Vagina (tissue), 2 donors: ENCODE data around the gene COL6A3. TPM values are rescaled to one million over a fixed set of nuclear protein-coding genes. Genes with fewer than 3 reads are reported as not detected.
A peak's percentile ranks its signal among the peaks of the same experiment; 100 is the strongest.

Source experiments
- DNase-seq, 2 donors: peaks; one replicate each; pipeline ENCODE4 v3.0.0-alpha.2; 2017; ENCODE audit errors: extremely low spot score in 2 of 2
- H3K27ac ChIP-seq: fragments of 200-600 bp; sonication (generic); one replicate; pipeline ENCODE4 v1.5.1; 2019
- H3K27me3 ChIP-seq: fragments of 200-600 bp; sonication (generic); one replicate; pipeline ENCODE4 v1.5.1; 2019
- H3K36me3 ChIP-seq, 2 donors: fragments of 200-600 bp; sonication (generic); one replicate each; pipeline ENCODE4 v1.5.1; 2017 to 2019
- H3K4me1 ChIP-seq: fragments of 200-600 bp; sonication (generic); one replicate; pipeline ENCODE4 v1.5.1; 2019
- H3K4me3 ChIP-seq, 2 donors: fragments of 200-600 bp; sonication (generic); 1 replicate in 1 of 2; 2 replicates in 1 of 2; pipeline ENCODE4 v1.5.1; 2016 to 2019
- H3K9me3 ChIP-seq: fragments of 200-600 bp; sonication (generic); one replicate; pipeline ENCODE4 v1.5.1; 2019
- CTCF ChIP-seq, 3 experiments: fragments of 450-650 bp in 2 of 3; fragments of 200-600 bp in 1 of 3; sonication (generic) in 1 of 3; IDR thresholded peaks; one replicate each; pipeline ENCODE4 v1.5.1; 2017 to 2019; ENCODE audit warnings: antibody characterized with exemption in 3 of 3, mild to moderate bottlenecking in 2 of 3, moderate library complexity in 2 of 3
- POLR2A ChIP-seq, 2 donors: fragments of 450-650 bp; IDR thresholded peaks; one replicate each; pipeline ENCODE4 v1.6.1; 2017; ENCODE audit warnings: antibody characterized with exemption in 2 of 2, mild to moderate bottlenecking in 2 of 2, moderate library complexity in 2 of 2
- POLR2AphosphoS5 ChIP-seq, 2 donors: sonication (generic); formaldehyde crosslinking; IDR thresholded peaks; one replicate each; pipeline ENCODE4 v1.9.0; 2017; ENCODE audit warnings: antibody characterized with exemption in 2 of 2, mild to moderate bottlenecking in 2 of 2, low read depth in 1 of 2; ENCODE audit not compliant: insufficient read depth in 1 of 2
- intact Hi-C: fragments of 100-400 bp; cut with DNase I; formaldehyde crosslinking; loops from one replicate; pipeline ENCODE4 v1.15.1; 2023
- total RNA-seq: library from RNA; depleted of rRNA; stranded (reverse); fragments of >200 nt; gene quantifications from one replicate; pipeline ENCODE4 v1.2.3, GENCODE V29; 2016

COL6A3 gene
- total RNA-seq, 1 donor from 2014 or later: 315 TPM

GRCh38 chr2:237319887-237320286, 94.1 kb downstream of the COL6A3 start:
- Histone ChIP-seq H3K27me3 (no peaks in the 10 kb centered on the region), H3K36me3 (no peaks in the 10 kb centered on the region), H3K4me3 (no peak overlapping the region), H3K27ac (peak overlapping the region; percentile 96), H3K9me3 (no peaks in the 10 kb centered on the region), H3K4me1 (peaks cover 42% of the 10 kb centered on the region)
- TF ChIP-seq POLR2AphosphoS5 (IDR thresholded peaks at IDR 0.05; ENCODE audit: insufficient read depth in 1 of 2, low read depth in 1 of 2) (no peak), POLR2A (IDR thresholded peaks at IDR 0.05) (no peak), CTCF (IDR thresholded peaks at IDR 0.05) (no peak)
- intact Hi-C loops: loop anchor here (10.0 kb wide), 1 partner anchor 125 kb away; no protein-coding TSS in a partner anchor
- peak in 1 of 2 donors; percentile 40 for DNase-seq

GRCh38 chr2:237319086-237319820, 94.7 kb downstream of the COL6A3 start:
- Histone ChIP-seq H3K9me3 (no peaks in the 10 kb centered on the region), H3K4me1 (peaks cover 42% of the 10 kb centered on the region), H3K27me3 (no peaks in the 10 kb centered on the region), H3K27ac (peak overlapping the region; percentile 96), H3K4me3 (no peak overlapping the region), H3K36me3 (no peaks in the 10 kb centered on the region)
- intact Hi-C loops: loop anchor here (10.0 kb wide), 1 partner anchor 124 kb away; no protein-coding TSS in a partner anchor
- TF ChIP-seq POLR2AphosphoS5 (IDR thresholded peaks at IDR 0.05; ENCODE audit: insufficient read depth in 1 of 2, low read depth in 1 of 2) (no peak), CTCF (IDR thresholded peaks at IDR 0.05) (no peak), POLR2A (IDR thresholded peaks at IDR 0.05) (no peak)
- DNase-seq: peak in 1 of 2 donors; percentile 84

DNA sequence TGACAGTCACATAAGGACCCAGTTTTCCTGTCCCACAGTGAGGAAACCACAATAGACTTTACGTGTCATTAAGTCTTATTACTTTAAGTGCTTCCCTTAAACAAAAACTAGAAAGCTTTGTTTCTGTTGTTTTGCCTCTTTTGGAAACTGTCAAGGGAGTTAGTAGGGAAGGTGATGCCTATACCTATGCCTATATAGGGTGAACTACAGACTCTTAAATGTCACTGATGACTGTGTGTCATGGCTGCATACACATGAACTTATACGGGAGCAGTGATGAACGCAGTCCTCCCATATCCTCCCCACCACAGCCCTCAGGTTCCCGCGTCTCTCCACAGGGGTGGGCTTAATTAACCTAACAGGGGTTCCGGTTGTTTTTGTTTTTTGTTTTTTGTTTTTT, 97.6 kb downstream of the COL6A3 start:
- peaks cover 51% of the 10 kb centered on the region for H3K4me1 ChIP-seq
- intact Hi-C loops: loop anchor here (10.0 kb wide), 1 partner anchor 122 kb away; no protein-coding TSS in a partner anchor

DNA sequence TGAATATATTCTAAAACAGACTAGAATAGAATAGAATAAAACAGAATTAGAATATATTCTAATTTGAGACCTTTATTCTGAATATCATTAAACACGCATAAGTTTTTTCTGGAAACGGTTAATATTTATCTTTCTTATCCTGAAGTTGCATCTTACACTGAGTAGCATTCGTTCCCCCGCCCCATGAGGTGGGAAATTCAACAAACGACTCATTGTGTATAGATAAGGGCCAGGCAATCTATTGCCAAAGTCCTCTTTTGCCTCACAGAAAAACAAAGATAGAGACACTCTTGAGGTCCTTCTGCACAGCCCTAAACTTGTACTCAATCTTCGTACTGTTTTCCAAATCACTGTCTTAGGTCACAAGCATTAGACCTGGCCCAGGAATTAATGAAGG, 98.1 kb downstream of the COL6A3 start:
- intact Hi-C loops: loop anchor here (2.0 to 10.0 kb wide), 2 partner anchors 97 to 121 kb away; no protein-coding TSS in a partner anchor
- Histone ChIP-seq H3K36me3 (no peaks in the 10 kb centered on the region), H3K27ac (peak overlapping the region; percentile 96), H3K27me3 (no peaks in the 10 kb centered on the region), H3K4me1 (peaks cover 51% of the 10 kb centered on the region), H3K4me3 (no peak overlapping the region), H3K9me3 (no peaks in the 10 kb centered on the region)
- DNase-seq: no peak
- TF ChIP-seq POLR2A (IDR thresholded peaks at IDR 0.05) (no peak), CTCF (IDR thresholded peaks at IDR 0.05) (no peak), POLR2AphosphoS5 (IDR thresholded peaks at IDR 0.05; ENCODE audit: insufficient read depth in 1 of 2, low read depth in 1 of 2) (no peak)

More for the DNA sequence above, 97.6 kb downstream of the COL6A3 start:
- H3K27me3 ChIP-seq: no peaks in the 10 kb centered on the region
- no peaks in the 10 kb centered on the region for H3K36me3 ChIP-seq
- H3K9me3 ChIP-seq: no peaks in the 10 kb centered on the region
- no peak for TF ChIP-seq POLR2A (IDR thresholded peaks at IDR 0.05)
- no peak for TF ChIP-seq CTCF (IDR thresholded peaks at IDR 0.05)
- TF ChIP-seq POLR2AphosphoS5 (IDR thresholded peaks at IDR 0.05; ENCODE audit: insufficient read depth in 1 of 2, low read depth in 1 of 2): no peak
- DNase-seq: no peak
- H3K27ac ChIP-seq: peak overlapping the region; percentile 96
- no peak overlapping the region for H3K4me3 ChIP-seq
